ENCODE data around the gene AXDND1.

DNA sequence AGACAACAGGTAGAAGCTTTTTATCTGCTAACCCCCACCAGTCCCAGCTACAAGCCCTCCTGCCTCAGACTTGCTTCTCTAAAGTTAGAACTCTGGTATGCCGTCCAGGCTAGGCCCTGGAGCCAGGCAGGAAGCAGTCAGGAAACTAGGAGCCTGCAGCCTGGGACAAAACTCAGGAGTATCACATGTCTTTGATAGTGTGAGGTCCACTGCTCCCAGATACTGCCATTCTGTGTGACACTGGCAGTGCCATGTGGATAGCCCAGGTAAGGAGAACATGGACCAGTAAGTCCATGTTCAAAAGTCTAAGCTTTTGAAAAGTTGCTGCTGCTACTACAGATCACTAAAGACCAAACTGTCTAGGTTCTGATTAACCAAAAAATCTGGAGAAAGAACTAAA is 164.6 kb downstream of the AXDND1 start:
- TF ChIP-seq, protein P1, sequence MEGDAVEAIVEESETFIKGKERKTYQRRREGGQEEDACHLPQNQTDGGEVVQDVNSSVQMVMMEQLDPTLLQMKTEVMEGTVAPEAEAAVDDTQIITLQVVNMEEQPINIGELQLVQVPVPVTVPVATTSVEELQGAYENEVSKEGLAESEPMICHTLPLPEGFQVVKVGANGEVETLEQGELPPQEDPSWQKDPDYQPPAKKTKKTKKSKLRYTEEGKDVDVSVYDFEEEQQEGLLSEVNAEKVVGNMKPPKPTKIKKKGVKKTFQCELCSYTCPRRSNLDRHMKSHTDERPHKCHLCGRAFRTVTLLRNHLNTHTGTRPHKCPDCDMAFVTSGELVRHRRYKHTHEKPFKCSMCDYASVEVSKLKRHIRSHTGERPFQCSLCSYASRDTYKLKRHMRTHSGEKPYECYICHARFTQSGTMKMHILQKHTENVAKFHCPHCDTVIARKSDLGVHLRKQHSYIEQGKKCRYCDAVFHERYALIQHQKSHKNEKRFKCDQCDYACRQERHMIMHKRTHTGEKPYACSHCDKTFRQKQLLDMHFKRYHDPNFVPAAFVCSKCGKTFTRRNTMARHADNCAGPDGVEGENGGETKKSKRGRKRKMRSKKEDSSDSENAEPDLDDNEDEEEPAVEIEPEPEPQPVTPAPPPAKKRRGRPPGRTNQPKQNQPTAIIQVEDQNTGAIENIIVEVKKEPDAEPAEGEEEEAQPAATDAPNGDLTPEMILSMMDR (IDR thresholded peaks at IDR 0.05): no peak
- no peak for TF ChIP-seq EP300 (IDR thresholded peaks at IDR 0.05)
- no peak for TF ChIP-seq POLR2A (IDR thresholded peaks at IDR 0.05; ENCODE audit: low read depth)
- TF ChIP-seq POLR2AphosphoS5 (IDR thresholded peaks at IDR 0.05): no peak

Data from esophagus muscularis mucosa (tissue), 4 donors.